AG08396 (cell line): ENCODE data around the gene SYTL1.

Experiments
- DNase-seq: peaks from one replicate; pipeline ENCODE4 v3.0.0; 2012; ENCODE audit warnings: low spot score, mixed read lengths

SYTL1 gene

GRCh38 chr1:27318596-27318995 is 23.2 kb upstream of the SYTL1 start:
- no peak for DNase-seq

DNA sequence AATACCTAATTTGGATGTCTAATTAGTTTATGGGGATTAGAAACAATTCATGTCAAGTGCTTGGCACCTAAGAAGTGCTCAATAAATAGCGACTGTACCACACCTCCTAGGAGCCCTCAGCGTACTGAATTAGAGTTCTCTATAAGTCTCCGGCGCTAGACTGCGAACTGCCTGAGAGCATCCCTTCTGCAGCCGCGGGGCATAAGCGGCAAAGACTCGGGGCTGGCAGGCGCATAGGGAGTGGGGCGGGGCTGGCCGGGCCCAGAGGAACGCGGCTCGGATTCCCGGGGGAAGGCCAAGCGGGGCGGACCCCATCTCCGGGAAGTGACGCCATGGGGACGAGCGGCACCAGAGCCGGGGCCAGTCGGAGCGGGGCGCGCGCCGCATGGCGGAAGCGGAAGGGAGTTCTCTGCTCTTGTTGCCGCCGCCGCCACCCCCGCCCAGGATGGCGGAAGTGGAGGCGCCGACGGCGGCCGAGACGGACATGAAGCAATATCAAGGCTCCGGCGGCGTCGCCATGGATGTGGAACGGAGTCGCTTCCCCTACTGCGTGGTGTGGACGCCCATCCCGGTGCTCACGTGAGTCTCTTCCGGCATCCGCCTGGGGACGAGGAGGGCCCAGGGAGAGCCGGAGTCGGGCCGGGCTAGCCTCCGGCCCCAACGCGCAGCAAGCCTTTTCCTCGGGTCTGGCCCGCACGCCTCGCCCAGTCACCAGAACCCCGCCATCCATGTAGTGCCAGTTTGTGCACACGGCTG is 19.8 kb upstream of the SYTL1 start, which contains the start of gene TMEM222:
TMEM222 (plus strand) TSS at position 351 of the 756 bp plus-strand sequence; CDS start at position 386, 35 bp downstream.
- peak; percentile 97 for DNase-seq

DNA sequence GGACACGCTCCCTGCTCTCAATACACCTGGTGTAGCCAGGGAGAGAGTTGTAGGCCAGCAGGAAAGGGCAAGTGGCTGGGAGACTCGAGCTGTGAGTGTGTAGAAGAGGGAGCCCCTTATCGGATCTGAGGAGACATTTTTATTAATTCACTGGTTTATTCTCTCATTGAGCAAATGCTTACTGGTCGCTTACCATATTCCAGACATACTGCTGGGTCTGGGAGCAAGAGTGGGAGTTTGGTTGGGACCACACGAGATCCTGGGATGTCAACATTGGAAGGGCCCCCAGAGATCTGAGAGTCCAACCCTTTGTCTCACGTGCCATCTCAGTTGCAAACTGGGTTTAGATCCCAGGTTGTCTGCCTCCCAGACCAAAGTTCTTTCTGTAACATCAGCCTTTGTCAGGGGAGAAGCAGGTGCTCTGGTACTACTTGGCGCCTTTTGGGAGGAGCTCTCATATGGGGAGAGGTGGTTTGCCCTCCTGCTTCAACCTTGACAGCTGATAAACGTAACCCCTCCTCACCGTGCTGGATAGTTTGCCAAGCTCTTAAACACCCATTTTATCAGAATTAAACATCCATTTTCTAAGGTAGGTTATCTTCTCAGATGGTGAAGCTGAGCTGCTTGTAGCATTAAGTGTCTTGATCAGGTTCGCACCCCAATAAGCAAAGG is 19.1 kb upstream of the SYTL1 start:
- DNase-seq = no peak

- no peak for DNase-seq
These were observed 16.5 kb upstream of the SYTL1 start for GRCh38 chr1:27325286-27325685.

- DNase-seq = no peak
These were observed 13.9 kb upstream of the SYTL1 start for GRCh38 chr1:27327964-27328363.

- no peak for DNase-seq
These were observed 11.0 kb upstream of the SYTL1 start for GRCh38 chr1:27330786-27331185.

GRCh38 chr1:27331426-27331825 is 10.4 kb upstream of the SYTL1 start:
- DNase-seq = no peak

DNA sequence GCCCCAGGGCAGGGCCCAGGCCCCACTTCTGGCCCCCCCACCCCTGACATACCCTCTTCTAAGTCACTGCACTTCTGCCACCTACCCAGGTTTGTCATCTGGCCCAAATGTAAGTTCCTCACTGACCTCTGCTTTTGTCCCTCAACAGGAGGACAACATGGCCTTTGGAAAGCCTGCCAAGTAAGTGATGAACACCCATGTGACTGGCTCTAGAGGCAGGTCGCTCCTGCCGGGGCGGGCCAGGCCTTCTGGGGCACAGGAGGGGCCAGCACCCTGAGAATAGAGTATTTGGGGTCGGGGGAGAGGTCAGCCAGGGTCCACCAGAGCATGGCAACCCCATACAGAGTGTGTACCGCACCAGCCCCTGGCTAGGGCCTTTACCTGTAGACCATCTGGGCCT is 9.9 kb upstream of the SYTL1 start:
- no peak for DNase-seq

GRCh38 chr1:27332536-27333281 is 9.1 kb upstream of the SYTL1 start:
- DNase-seq = peak; percentile 81

- DNase-seq = no peak
These were observed 8.0 kb upstream of the SYTL1 start for GRCh38 chr1:27333717-27334279.

GRCh38 chr1:27335506-27336422 is 6.1 kb upstream of the SYTL1 start:
- no peak for DNase-seq

GRCh38 chr1:27336756-27337155 is 5.1 kb upstream of the SYTL1 start:
- no peak for DNase-seq

DNA sequence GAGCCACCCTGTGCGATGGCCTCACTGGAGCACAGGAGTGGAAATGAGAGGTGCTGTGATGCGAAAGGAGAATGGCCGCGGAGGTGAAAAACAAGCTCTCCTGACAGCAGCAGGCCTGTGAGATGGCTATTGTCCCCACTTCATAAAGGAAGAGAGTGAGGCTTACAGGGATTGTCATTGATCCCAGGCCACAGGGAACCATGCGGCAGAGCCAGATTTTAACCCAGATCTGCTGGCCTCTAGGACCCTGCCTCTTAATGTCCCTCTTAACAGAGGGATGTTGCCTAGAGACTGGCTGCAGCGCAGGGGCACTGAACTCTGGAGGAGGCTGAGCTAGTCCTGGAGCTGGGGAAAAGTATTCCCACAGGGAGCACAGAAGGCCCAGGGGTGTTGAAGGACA is 3.1 kb upstream of the SYTL1 start:
- DNase-seq = no peak

- DNase-seq = no peak
These were observed 2.6 kb upstream of the SYTL1 start for GRCh38 chr1:27339213-27339612.

- no peak for DNase-seq
These were observed 562 bp downstream of the SYTL1 start for GRCh38 chr1:27342391-27342777.

DNA sequence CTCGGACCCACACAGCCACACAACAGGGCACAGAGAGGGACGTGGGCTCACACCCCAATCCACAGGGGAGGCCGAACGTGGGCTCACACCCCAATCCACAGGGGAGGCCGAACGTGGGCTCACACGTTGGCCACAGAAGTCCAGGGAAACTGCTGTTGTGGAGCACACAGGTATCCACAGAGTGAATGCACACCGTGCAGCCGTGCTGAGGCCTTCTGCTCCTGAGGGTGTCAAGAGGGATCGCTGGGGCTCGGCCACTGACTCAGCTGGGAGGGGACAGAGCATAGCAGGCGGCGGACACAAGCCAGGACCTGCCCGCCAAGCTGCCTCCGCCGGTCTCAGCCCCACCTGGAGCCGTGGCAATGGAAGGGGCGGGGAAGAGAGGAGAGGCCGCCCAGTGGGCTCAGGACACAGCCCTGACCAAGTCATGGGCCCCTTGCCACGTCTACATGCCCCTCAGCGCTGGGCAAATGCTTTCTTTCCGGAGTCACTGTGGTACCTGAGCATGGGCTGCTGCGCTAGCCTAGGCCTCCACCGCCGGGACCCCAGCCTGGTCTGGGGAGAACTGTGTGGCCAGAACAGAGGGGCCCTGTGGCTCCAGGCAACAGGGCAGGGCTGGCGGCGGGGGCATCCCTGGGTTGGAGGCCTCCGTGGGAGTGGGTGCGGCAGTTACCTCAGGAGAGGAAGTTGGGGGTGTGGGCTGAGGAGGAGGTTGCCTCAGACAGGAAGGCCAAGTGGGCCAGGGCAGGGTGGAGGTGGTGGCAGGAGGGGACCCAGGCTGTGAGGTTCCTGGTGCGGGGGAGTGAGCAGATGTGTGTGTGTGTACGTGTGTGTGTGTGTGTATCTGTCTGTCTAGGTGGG is 1.2 kb downstream of the SYTL1 start:
- no peak for DNase-seq

- DNase-seq = no peak
These were observed 1.8 kb downstream of the SYTL1 start for GRCh38 chr1:27343639-27344025.

DNA sequence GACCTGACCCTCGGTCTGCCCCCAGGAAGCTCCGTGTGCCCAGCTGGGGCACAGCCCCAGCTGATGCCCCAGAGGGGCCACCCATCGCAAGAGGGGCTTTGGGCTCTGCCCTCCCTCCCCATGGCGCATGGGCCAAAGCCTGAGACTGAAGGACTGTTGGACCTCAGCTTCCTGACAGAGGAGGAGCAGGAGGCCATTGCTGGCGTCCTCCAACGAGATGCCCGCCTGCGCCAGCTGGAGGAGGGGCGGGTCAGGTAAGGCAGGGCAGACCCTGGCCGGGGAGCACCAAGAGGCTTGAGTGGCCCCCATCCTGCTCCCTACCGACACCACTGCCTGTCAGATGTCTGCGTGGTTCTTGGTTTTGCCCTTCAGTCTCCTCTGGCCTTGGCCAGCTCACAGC is 3.5 kb downstream of the SYTL1 start:
- no peak for DNase-seq

DNA sequence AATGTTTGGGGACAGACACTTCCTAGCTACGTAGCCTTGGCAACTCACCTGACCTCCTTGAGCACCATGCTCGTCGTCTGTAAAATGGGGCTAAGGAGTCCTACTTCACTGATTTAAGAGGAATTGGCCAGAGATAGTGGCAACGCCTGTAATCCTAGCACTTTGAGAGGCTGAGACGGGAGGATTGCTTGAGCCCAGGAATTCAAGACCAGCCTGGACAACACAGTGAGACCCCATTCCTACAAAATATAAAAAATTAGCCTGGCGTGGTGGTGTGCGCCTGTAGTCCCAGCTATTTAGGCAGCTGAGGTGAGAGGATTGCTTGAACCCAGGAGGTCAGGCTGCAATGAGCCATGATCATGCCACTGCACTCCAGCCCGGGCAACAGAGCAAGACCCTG is 4.5 kb downstream of the SYTL1 start:
- no peak for DNase-seq

GRCh38 chr1:27346991-27347624 is 5.3 kb downstream of the SYTL1 start:
- DNase-seq = no peak
